Stimulated activated CD8-positive, alpha-beta memory T cell treated with anti-CD3 and anti-CD28 coated beads, Interleukin-4, amount 100 ng/mL, for 48 hours (primary cell): Measurements from ENCODE around the gene CD86.

Experiments
- DNase-seq: peaks from one replicate; pipeline ENCODE4 v3.0.0-alpha.2; 2020

CD86 gene

GRCh38 chr3:122092460-122093165 lies 37.5 kb downstream of the CD86 start:
- peak; percentile 74 for DNase-seq

GRCh38 chr3:122094125-122094524 lies 39.0 kb downstream of the CD86 start:
- DNase-seq: no peak

DNA sequence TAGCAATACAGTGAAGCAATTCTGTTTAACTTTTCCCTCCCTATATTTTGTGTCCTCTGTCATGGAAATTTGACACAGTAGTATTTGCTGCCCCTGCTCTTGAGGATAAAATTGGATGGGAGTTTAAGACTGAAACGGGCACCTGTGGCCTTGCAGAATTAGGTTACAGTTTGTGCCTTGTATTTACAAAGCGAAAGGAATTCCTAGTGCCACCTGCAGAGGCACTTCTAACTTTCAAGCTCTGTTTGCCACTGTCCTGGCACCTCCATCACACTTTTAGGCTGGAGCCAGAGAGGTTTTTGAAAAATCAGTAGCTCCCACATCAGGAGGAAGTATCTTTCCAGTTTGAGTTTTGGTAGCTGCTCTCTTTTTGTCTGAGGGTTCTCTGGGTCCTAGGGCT lies 39.5 kb downstream of the CD86 start:
- DNase-seq: no peak

DNA sequence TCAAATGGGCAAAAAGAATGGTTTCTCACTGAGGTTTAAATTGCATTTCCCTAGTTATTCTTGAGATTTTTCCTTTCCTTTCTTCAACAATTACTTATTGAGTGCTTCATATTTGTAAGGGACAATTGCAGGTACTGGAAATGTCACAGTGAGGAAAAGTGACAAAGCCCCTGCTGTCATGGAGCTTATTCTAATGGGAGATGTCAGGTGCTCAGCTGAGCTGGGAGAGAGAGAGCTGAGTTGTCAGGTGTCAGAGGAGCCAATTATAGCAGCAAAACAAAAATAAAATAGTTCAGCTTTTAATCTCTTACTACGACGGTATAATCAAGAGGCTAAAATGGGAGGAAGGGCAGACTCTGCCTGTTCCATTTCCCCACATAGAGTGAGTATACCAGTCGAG lies 42.0 kb downstream of the CD86 start:
- no peak for DNase-seq

DNA sequence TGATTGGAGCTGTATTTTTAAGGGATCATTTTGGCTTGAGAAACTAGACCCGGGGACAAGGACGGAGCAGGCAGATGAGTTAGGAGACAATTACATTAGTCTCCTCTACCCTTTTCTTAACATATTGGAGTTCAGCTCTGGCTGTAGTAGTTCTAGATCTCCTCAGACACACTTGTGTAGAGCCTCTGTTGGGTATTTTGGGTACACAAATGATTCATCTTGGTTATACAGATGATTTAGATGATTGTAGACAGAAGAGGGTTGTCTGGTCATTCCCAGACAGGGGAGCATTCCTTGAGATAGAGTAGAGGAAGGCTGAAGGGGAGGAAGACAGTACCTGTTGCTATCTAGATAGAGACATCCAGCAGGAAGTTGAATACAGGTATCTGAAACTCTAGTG lies 43.4 kb downstream of the CD86 start:
- DNase-seq: no peak

DNA sequence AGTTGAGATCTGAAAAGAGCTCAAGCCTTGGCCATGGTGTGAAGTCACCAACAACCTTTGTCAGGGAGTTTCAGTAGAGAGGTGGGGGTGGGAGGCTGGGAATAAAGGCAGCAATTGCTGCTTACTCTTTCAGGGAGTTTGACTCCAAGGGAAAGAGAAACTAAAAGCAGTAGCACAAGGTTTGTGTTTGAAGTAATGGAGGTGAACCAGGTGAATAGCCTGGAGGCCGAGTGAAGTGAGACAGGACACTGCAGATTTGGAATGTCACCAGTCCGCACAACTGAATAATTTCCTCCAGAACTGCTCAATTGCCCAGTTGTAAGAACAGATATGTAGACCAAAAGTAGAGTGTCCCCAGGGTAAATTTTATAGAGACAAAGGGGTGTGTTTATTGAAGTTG lies 44.1 kb downstream of the CD86 start:
- DNase-seq: no peak

GRCh38 chr3:122100083-122100482 lies 44.9 kb downstream of the CD86 start:
- DNase-seq: no peak

DNA sequence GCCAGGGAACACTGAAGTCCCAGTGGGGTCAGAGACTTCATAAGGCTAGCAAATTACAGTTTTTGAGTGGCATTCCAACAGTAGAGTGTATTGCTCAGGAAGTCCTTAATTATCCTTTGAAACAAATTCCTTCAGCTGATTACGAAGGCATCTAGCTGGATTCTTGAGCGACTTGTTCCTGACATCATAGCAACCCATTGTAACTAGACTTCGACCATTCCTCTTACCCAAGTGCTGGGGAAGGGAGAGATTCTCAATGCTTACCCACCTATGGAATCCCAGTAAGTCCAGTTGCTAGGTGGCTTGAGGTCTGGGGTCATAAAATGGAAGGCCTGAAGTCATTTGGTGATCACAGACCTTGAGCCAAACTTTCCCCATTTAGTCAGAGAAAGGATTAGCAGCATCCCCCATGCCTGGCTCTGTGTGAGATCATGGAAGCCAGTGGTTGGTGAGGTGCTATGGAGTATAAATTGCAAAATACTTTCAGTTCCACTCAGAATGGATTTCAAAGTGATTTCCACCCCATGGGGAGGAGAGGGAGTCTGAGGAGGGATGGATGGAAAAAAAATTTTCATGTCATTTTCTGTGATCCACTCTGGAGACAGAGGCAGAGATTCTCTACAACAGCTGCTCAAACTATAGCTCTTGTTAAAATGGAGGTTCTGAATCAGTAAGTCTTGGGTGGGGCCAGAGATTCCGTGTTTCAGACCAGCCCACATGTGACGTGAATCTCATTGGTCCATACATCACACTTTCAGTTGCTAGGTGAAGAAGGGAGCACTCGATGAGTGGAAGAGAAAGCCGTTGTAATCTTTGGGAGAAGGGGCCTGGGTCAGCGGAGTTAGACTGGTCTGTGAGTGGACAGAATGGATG lies 45.7 kb downstream of the CD86 start:
- peak; percentile 40 for DNase-seq

- no peak for DNase-seq
Measured at GRCh38 chr3:122101646-122102045, 46.5 kb downstream of the CD86 start.

DNA sequence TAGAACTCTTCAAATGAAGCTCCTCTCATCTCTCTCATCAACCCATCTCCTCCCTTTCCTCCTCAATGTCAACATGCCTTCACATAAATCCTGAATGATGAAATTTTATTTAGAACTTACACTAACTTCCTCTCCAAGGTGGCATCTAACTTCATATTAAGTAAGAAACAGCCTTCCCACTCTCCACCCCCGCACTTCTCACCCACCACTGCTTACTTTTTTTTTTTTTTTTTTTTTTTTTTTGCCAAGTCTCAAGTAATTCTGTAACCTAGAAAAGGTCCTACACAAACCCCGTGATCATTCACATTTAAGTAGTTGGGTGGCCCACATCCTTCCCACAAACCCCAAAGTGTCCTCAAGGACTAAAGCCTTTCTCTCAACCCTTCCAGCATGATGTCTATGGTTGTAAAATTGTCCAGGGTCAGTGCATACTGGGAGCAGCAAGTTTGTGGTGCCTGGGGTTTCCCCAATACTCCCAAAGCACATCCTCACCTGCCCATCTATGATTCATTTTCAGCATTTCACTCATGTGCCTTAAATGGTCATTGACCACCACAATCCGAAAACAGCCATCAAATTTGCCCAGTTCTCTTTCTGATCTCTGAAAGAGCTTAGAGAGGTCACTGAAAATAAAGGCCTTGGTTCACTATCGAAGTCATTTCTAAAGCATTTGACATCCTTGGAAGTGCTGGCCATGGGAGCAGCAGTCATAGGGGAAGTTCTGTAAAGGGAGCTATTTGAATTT lies 47.2 kb downstream of the CD86 start:
- peak; percentile 47 for DNase-seq

GRCh38 chr3:122103821-122104514 lies 48.8 kb downstream of the CD86 start:
- DNase-seq: no peak

DNA sequence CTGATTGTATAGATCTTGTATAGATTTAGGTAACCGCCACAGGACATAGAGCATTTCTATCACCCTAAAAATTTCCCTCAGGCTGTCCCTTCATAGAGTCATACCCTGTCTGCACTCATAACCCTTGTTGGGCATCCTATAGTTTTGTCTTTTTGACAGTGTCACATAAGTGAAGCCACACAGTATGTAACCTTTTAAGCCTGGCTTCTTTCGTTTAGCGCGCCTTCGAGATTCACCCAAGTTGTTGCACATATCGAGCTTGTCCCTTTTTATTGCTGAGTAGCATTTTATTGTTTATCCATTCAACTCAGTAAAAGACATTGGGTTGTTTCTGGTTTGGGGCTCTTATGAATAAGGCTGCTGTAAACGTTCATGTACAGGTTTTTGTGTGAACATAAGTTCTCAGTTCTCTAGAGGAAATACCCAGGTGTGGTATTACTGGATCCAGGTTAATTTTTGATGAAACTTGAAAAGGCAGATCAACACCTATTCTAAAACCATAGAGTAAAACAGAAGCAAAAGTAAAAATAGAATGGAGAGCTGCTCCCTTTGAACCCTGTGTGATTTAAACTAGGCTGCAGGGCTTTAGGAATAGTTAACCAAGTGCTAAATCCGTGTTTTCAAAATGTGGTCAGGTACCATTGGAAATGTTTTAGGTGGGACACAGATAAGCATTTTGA lies 49.5 kb downstream of the CD86 start:
- no peak for DNase-seq

DNA sequence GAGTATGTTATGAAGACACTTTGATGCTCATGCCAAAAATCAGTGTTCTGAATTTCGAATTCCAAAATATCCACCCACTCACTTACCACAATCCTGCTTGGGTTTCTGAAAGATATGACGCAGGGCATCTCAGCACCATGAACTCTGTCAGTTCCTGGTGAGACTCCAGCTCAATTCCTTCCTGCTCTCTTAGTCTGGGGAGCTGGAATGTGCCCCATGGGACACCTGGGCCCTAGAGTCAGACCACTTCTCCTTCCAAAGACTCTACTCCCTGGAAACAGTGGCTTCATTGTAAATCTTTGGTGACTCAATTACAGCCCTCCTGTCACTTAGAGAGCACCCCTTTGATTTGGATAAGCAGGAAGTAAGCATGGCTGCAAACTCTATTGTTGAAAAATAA lies 50.5 kb downstream of the CD86 start:
- no peak for DNase-seq

GRCh38 chr3:122107171-122107570 lies 52.0 kb downstream of the CD86 start:
- no peak for DNase-seq

GRCh38 chr3:122111974-122112373 lies 56.8 kb downstream of the CD86 start:
- no peak for DNase-seq

DNA sequence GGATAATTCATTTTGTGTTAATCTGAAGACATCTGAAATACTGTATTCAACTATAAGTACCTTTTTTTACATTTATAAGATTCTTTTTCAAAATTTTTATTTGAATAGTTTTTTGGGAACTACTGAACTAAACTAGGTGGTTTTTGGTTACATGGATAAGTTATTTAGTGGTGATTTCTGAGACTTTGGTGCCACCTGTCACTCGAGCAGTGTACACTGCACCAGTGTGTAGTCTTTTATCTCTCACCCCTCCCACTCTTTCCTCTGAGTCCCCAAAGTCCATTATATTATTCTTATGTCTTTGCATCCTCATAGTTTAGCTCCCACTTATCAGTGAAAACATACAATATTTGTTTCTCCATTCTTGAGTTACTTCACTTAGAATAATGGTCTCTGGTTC lies 57.6 kb downstream of the CD86 start:
- DNase-seq: no peak

GRCh38 chr3:122123850-122124249 lies 68.7 kb downstream of the CD86 start:
- no peak for DNase-seq

DNA sequence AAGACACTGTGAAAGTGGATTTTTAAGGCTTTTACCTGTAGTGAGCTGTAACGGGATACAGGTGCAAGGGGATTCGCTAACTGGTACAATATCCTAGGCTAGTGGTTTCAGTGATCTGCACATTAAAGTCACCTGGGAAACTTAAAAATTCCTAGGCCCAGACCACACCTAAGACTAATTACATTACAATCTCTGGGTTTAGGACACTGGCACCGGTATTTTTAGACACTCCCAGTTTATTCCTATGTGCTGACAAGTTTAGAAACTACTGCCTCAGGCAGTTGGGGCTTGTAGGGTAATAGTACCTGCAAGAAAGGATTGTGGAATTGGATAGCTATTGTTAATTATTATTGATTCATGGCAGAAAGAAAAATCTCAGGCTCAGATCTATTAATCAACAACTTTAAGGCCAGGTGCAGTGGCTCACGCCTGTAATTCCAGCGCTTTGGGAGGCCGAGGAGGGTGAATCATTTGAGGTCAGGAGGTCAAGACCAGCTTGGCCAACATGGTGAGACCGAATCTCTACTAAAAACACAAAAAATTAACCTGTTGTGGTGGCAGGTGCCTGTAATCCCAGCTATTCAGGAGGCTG lies 77.9 kb downstream of the CD86 start:
- no peak for DNase-seq

GRCh38 chr3:122146466-122146865 lies 91.3 kb downstream of the CD86 start:
- DNase-seq: peak; percentile 76

GRCh38 chr3:122148941-122149627 lies 93.9 kb downstream of the CD86 start:
- no peak for DNase-seq

DNA sequence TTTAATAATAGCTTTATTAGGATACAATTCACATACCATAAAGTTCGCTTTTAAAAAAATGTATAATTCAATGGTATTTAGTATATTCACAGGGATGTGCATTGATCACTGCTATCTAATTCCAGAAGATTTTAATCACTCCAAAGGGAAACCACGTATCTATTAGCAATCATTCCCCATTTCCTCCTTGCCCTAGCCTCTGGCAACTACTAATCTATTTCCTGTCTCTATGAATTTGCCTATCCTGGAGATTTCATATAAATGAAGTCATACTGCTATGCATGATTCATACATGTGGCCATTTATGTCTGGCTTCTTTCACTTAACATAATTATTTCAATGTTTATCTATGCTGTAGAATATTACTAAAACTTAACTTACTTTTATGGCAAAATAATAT lies 96.3 kb downstream of the CD86 start:
- no peak for DNase-seq
